Muscle of leg (tissue), 11 donors: ENCODE results near the gene PRKCA. TPM values are rescaled to one million over a fixed set of nuclear protein-coding genes. Genes with fewer than 3 reads are reported as not detected.
"Not testable (repeated sequence)": the region's sequence is repeated elsewhere in the genome, so short reads cannot be mapped to it uniquely, and the experiment has no call there.

Experiments used
- DNase-seq: peaks from one replicate; pipeline ENCODE4 v3.0.0; 2013
- H3K27ac ChIP-seq: one replicate; pipeline ENCODE4 v1.5.1; 2013; ENCODE audit warnings: mild to moderate bottlenecking, low read length, control low read depth
- H3K27me3 ChIP-seq: one replicate; pipeline ENCODE4 v1.6.1; 2013; ENCODE audit warnings: low read length; ENCODE audit not compliant: control insufficient read depth, insufficient read depth
- H3K36me3 ChIP-seq: one replicate; pipeline ENCODE4 v1.6.1; 2013; ENCODE audit warnings: low read length; ENCODE audit not compliant: control insufficient read depth, insufficient read depth
- H3K4me1 ChIP-seq: one replicate; pipeline ENCODE4 v1.6.1; 2013; ENCODE audit warnings: low read length; ENCODE audit not compliant: control insufficient read depth, insufficient read depth
- H3K4me3 ChIP-seq: one replicate; pipeline ENCODE4 v1.5.1; 2013; ENCODE audit warnings: low read length, control low read depth
- H3K9me3 ChIP-seq: replicated peaks from 2 replicates; pipeline ENCODE4 v1.6.1; 2013; ENCODE audit warnings: low read depth, low read length; ENCODE audit not compliant: control insufficient read depth
- WGBS: methylation state at CpG from one replicate; pipeline ENCODE4 v1.1.5; 2013; ENCODE audit warnings: missing lambda C conversion rate; ENCODE audit not compliant: insufficient coverage; 5-methylcytosine and 5-hydroxymethylcytosine counted together
- polyA plus RNA-seq, 8 donors: library from polyadenylated mRNA; unstranded; fragments of 120-200 nt; gene quantifications; one replicate each; pipeline versions ENCODE4 v1.2.1 to v1.2.3, GENCODE V29; 2013; ENCODE audit warnings: inconsistent platforms in 1 of 8, low replicate concordance in 1 of 8; ENCODE audit not compliant: insufficient read length in 8 of 8, insufficient read depth in 1 of 8
- total RNA-seq: library from RNA; stranded (reverse); fragments of 120-200 nt; gene quantifications from one replicate; pipeline ENCODE4 v1.2.4, GENCODE V29; 2013

PRKCA gene
- total and polyA plus RNA-seq, 9 donors: 2.3 to 6.5 (median 3.5) TPM

DNA sequence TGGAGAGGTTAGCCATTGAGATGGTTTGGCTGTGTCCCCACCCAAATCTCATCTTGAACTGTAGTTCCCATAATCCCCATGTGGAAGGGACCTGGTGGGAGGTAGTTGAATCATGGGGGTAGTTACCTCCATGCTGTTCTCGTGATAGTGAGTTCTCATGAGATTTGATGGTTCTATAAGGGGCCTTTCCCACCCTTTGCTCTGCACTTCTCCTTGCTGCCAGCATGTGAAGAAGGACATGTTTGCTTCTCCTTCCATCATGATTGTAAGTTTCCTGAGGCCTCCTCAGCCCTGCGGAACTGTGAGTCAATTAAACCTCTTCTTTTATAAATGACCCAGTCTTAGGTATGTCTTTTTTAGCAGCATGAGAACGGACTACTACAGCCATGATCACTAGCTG is 155.1 kb downstream of the PRKCA start:
- H3K4me1 ChIP-seq, H3K36me3 ChIP-seq, H3K27ac ChIP-seq, DNase-seq, H3K27me3 ChIP-seq, H3K9me3 ChIP-seq, H3K4me3 ChIP-seq: not testable (repeated sequence)
- 100% methylated on average over 1 of the region's 3 CpGs for WGBS

- Histone ChIP-seq H3K36me3 (no peaks in the 10 kb centered on the region), H3K4me3 (no peak overlapping the region), H3K9me3 (no peaks in the 10 kb centered on the region), H3K27me3 (no peaks in the 10 kb centered on the region), H3K27ac (no peak overlapping the region), H3K4me1 (peaks cover 6% of the 10 kb centered on the region)
- no CpG with 5 or more reads among the region's 4 CpGs for WGBS
- no peak for DNase-seq
Observed at GRCh38 chr17:66458782-66459181, 156.4 kb downstream of the PRKCA start.

- Histone ChIP-seq H3K36me3 (no peaks in the 10 kb centered on the region), H3K9me3 (no peaks in the 10 kb centered on the region), H3K4me1 (peaks cover 6% of the 10 kb centered on the region), H3K4me3 (no peak overlapping the region), H3K27ac (no peak overlapping the region), H3K27me3 (no peaks in the 10 kb centered on the region)
- DNase-seq: peak; percentile 71
- 43% methylated on average over 7 of the region's 7 CpGs for WGBS
Observed at GRCh38 chr17:66459811-66460270, 157.4 kb downstream of the PRKCA start.

GRCh38 chr17:66460558-66460957 is 158.1 kb downstream of the PRKCA start:
- peaks cover 6% of the 10 kb centered on the region for H3K4me1 ChIP-seq
- H3K4me3 ChIP-seq: no peak overlapping the region
- H3K27me3 ChIP-seq: no peaks in the 10 kb centered on the region
- no peak for DNase-seq
- no peak overlapping the region for H3K27ac ChIP-seq
- H3K9me3 ChIP-seq: no peaks in the 10 kb centered on the region
- H3K36me3 ChIP-seq: no peaks in the 10 kb centered on the region
- 88% methylated on average over 2 of the region's 6 CpGs for WGBS

DNA sequence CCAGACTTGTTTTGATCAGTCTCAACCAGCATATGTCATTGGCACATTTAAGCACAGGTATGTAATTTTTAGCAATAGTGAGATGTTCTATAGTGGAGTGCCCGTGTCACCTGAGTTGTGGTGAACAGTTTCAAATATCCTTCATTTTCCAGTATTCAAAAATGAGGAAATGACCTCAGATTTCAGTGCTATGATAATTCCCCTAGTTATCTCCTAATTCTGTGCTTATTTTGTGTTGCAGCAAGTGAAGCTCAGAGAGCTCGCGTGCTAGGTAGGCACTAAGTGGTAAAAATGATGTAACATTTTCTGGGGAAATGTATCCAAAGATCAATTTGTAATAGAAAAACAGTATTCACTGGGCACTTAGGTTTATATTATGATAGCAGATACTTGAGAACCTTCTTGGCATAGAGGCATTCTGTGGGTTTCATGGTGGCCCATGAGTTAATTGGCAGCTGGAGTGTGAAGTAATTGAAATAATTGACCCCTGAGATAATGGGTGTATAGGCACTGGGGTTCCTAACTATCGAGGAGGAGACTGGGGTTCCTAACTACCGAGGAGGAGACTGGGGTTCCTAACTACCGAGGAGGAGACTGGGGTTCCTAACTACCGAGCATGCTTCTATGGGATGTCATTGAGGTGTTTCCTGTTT is 159.1 kb downstream of the PRKCA start:
- Histone ChIP-seq H3K27me3 (no peaks in the 10 kb centered on the region), H3K27ac (no peak overlapping the region), H3K9me3 (no peaks in the 10 kb centered on the region), H3K4me1 (peaks cover 10% of the 10 kb centered on the region), H3K36me3 (no peaks in the 10 kb centered on the region), H3K4me3 (no peak overlapping the region)
- no peak for DNase-seq
- 29% methylated on average over 1 of the region's 7 CpGs for WGBS

DNA sequence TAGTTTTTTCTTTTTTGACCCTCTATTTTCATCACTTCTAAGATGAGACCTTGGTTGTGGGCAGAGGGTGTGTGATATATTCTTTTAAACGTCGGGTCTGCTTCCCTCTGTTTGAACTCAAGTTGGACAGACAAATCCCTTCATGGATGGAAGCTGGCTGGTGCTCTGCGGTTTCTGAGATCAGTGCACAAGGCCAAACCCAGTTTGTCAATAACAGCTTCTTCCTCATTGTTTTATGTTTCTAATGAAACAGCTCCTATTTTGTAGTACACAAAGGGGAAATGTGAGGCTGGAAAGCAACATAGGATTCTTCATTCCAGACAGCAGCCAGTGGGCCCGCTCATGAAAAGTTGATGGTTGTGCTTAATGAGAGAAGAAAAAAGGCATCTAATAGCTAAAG is 159.6 kb downstream of the PRKCA start:
- H3K4me3 ChIP-seq: no peak overlapping the region
- 100% methylated on average over 1 of the region's 4 CpGs for WGBS
- H3K4me1 ChIP-seq: peaks cover 12% of the 10 kb centered on the region
- H3K9me3 ChIP-seq: no peaks in the 10 kb centered on the region
- H3K27ac ChIP-seq: no peak overlapping the region
- no peak for DNase-seq
- no peaks in the 10 kb centered on the region for H3K27me3 ChIP-seq
- H3K36me3 ChIP-seq: no peaks in the 10 kb centered on the region

DNA sequence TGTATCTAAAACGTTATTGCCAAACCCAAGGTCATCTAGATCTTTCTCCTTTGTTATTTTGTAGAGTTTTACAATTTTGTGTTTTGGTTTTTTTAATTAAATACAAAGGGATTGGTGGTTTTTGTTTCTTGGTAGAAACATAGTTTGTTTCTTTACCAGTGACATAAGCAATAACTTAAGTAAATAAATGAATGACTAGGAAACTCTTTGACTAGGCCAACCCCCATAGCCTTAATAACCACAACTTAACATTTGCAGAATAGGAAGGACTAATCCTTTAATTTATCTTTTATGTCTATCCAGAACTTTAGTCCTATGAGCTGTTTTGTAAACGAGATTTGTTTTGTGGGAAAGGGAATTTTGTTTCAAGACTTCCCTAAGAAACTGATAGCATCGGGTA is 162.5 kb downstream of the PRKCA start:
- H3K4me3 ChIP-seq: no peak overlapping the region
- DNase-seq: no peak
- no peak overlapping the region for H3K27ac ChIP-seq
- H3K9me3 ChIP-seq: no peaks in the 10 kb centered on the region
- no CpG with 5 or more reads among the region's 3 CpGs for WGBS
- no peaks in the 10 kb centered on the region for H3K36me3 ChIP-seq
- H3K27me3 ChIP-seq: no peaks in the 10 kb centered on the region
- peaks cover 26% of the 10 kb centered on the region for H3K4me1 ChIP-seq

- Histone ChIP-seq H3K27me3 (no peaks in the 10 kb centered on the region), H3K36me3 (no peaks in the 10 kb centered on the region), H3K27ac (no peak overlapping the region), H3K4me3 (no peak overlapping the region), H3K9me3 (no peaks in the 10 kb centered on the region), H3K4me1 (peaks cover 24% of the 10 kb centered on the region)
- WGBS: no CpG with 5 or more reads among the region's 1 CpG
- DNase-seq: no peak
Observed at GRCh38 chr17:66465701-66466100, 163.3 kb downstream of the PRKCA start.

DNA sequence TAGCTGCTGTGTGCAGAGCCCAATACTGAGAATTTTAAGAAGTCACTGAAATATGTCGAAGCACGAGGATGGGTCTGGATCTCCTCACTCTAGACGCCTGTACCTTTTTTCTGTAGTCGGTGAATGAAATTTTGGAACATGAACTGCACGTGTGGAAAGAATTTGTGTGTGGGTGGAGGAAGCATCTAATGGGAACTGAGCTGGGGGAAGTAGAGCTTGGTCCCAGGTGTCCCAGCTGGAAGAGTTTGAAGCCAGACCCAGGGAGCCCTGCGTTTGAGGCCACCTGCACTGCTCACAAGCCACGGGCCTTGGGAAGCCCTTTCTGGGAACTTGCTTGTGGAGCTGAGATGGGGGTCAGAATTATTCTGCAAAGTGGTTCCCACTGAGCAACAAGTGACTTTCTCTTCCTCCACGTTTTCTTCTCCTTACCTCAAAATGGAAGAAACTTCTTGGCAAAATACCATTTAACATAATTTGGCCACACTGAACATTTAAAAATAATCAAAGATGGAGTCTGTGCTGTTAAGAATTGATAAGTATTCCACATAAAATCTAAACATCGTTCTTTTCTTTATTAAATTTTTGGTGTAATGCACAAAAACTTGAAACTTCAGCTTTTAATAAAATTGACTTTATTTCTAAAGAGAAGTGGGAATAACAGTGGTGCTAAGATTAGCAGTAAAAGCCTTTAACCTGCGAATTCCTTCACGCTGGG is 163.8 kb downstream of the PRKCA start:
- WGBS: 0% methylated on average over 2 of the region's 11 CpGs
- no peaks in the 10 kb centered on the region for H3K27me3 ChIP-seq
- DNase-seq: peak; percentile 66
- peaks cover 24% of the 10 kb centered on the region for H3K4me1 ChIP-seq
- H3K4me3 ChIP-seq: no peak overlapping the region
- H3K27ac ChIP-seq: peak overlapping the region; percentile 47
- no peaks in the 10 kb centered on the region for H3K36me3 ChIP-seq
- H3K9me3 ChIP-seq: no peaks in the 10 kb centered on the region

DNA sequence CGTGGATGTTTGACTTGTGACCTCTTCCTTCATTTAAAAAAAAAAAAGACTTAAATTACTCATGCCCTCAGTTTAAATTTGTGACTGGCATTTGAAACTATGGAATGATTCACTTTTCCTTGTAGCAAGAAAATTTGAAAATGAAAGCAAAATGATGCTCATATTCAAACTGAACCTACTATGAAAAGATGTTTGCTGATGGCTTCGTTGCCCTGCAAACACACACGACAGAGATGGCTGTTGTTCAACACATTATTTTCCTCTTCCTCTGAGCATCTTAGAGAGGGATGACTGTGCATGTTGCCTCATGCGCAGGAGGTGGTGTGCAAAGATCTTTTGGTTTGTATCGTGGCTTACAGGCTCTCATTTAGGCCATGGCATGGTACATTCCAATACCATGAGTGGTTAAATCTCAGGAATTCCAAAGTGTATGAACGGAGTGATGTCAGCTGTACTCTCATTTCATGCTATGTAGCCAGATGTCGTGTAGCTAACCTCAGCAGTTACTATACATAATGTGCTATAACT is 164.5 kb downstream of the PRKCA start:
- no peaks in the 10 kb centered on the region for H3K36me3 ChIP-seq
- peaks cover 24% of the 10 kb centered on the region for H3K4me1 ChIP-seq
- no peaks in the 10 kb centered on the region for H3K9me3 ChIP-seq
- H3K27me3 ChIP-seq: no peaks in the 10 kb centered on the region
- 20% methylated on average over 1 of the region's 7 CpGs for WGBS
- H3K27ac ChIP-seq: peak overlapping the region; percentile 38
- DNase-seq: peak; percentile 80
- no peak overlapping the region for H3K4me3 ChIP-seq
